Heart left ventricle (tissue), 16 donors: Measurements from ENCODE around the gene UVRAG. TPM values are rescaled to one million over a fixed set of nuclear protein-coding genes. Genes with fewer than 3 reads are reported as not detected.
A peak's percentile ranks its signal among the peaks of the same experiment; 100 is the strongest.

Experiments used
- ATAC-seq, 4 donors: fragments of 200-7000 bp; cut with Tn5 transposase; one replicate each; pipeline ENCODE4 v1.9.1; 2020 to 2022; ENCODE audit warnings: moderate library complexity in 4 of 4, mild to moderate bottlenecking in 3 of 4, moderate number of reproducible peaks in 1 of 4
- DNase-seq, 5 donors: peaks; one replicate each; pipeline ENCODE4 v3.0.0-alpha.2; 2020
- H3K27ac ChIP-seq, 12 donors: fragments of 200-600 bp; sonication (generic) in 4 of 12; one replicate each; pipeline versions ENCODE4 v1.5.0 to v1.8.0; 2016 to 2022; ENCODE audit warnings: mild to moderate bottlenecking in 2 of 12
- H3K27me3 ChIP-seq, 9 donors: fragments of 200-600 bp; sonication (generic) in 2 of 9; one replicate each; pipeline versions ENCODE4 v1.5.1 to v1.8.0; 2016 to 2022; ENCODE audit warnings: mild to moderate bottlenecking in 3 of 9
- H3K36me3 ChIP-seq, 9 donors: fragments of 200-600 bp; sonication (generic) in 2 of 9; one replicate each; pipeline versions ENCODE4 v1.5.0 to v1.8.0; 2018 to 2022; ENCODE audit warnings: mild to moderate bottlenecking in 2 of 9
- H3K4me1 ChIP-seq, 12 donors: fragments of 200-600 bp; sonication (generic) in 4 of 12; one replicate each; pipeline versions ENCODE4 v1.5.0 to v1.8.0; 2016 to 2022; ENCODE audit warnings: mild to moderate bottlenecking in 3 of 12
- H3K4me3 ChIP-seq, 12 donors: fragments of 200-600 bp; sonication (generic) in 4 of 12; one replicate each; pipeline versions ENCODE4 v1.5.0 to v1.8.0; 2017 to 2022; ENCODE audit warnings: mild to moderate bottlenecking in 9 of 12, moderate library complexity in 4 of 12
- H3K9me3 ChIP-seq, 12 donors: fragments of 200-600 bp; sonication (generic) in 4 of 12; one replicate each; pipeline versions ENCODE4 v1.5.0 to v1.8.0; 2016 to 2022; ENCODE audit warnings: mild to moderate bottlenecking in 1 of 12
- CTCF ChIP-seq, 12 donors: fragments of 200-600 bp; sonication (generic) in 4 of 12; IDR thresholded peaks; one replicate each; pipeline versions ENCODE4 v1.5.0 to v1.8.0; 2018 to 2022; ENCODE audit warnings: antibody characterized with exemption in 12 of 12, mild to moderate bottlenecking in 5 of 12
- POLR2A ChIP-seq, 2 donors: fragments of 450-650 bp; IDR thresholded peaks; one replicate each; pipeline ENCODE4 v1.6.1; 2017; ENCODE audit warnings: antibody characterized with exemption in 2 of 2, mild to moderate bottlenecking in 2 of 2, moderate library complexity in 2 of 2
- WGBS, 4 donors: extraction: QIAGEN DNeasy Blood & Tissue Kit in 2 of 4; methylation state at CpG; one replicate each; pipeline versions ENCODE4 v1.1.5 to v1.1.7; 2013 to 2018; 5-methylcytosine and 5-hydroxymethylcytosine counted together
- intact Hi-C, 10 donors: fragments of 100-400 bp; cut with DNase I; formaldehyde crosslinking; loops; one replicate each; pipeline versions ENCODE4 v1.11.1 to v1.14.2; 2022
- polyA plus RNA-seq, 2 donors: library from polyadenylated mRNA; stranded (reverse); fragments of 200-250 nt; gene quantifications; one replicate each; pipeline ENCODE4 v1.2.3, GENCODE V29; 2013
- total RNA-seq, 9 donors: library from RNA; depleted of rRNA in 2 of 9; stranded (reverse); fragments of >200 nt in 2 of 9; fragmentation: NEBNext Ultra II Directional in 3 of 9; extraction: Animal tissue kit (Norgen Biotek cat#: 25700) in 3 of 9; gene quantifications; one replicate each; pipeline versions ENCODE4 v1.1.0 to v1.2.4, GENCODE V29; 2016 to 2023
- donor health status: ischemic (EF 13 %, LVEDD 7.1; RV severe dilation, severe dysfunction).
- donor health status: healthy with polysubstance abuse.
- donor health status: DM: no; HTN: yes; CAD: no.
- donor health status: DM: no; HTN: no; CAD: no.
- donor health status: ischemic (EF 25% LVEDD 6.9; RV normal size, moderate dysfunction).
- donor health status: ischemic (EF 25% LVEDD 5.7; RV mildly dilated, moderate dysfunction).
- donor health status: healthy.
- donor health status: DM: yes; HTN: yes; CAD: no.
- donor health status: ischemic (EF 35%, LVEDD 5.7; RV mildly dilated, moderate dysfunction).
- donor health status: nonischemic (EF 11% LVEDD 7.7; RV severe dilation, severe dysfunction).
- donor health status: DM: yes; HTN: yes; CAD: no.
- donor health status: PGD.
- donor health status: ischemic (EF 29% LVEDD 5.4; RV normal size, mild dysfunction).
- donor health status: nonischemic (EF 23%, LVEDD 6.1; RV moderate dilation, normal function).

Gene UVRAG
- total and polyA plus RNA-seq, 11 donors, result 4.5 to 22.6 (median 15.0) TPM

- WGBS, 4 donors, result 55 to 63% (median 57%) methylated on average over 5 of the region's 5 CpGs
- no peak for ATAC-seq
- H3K4me1 ChIP-seq, result peaks cover 0 to 74% (median 46%) of the 10 kb centered on the region in 12 donors
- no peaks in the 10 kb centered on the region for H3K27me3 ChIP-seq
- H3K27ac ChIP-seq, result peak overlapping the region; percentile 67 to 93 (median 81)
- TF ChIP-seq CTCF (IDR thresholded peaks at IDR 0.05) (no peak), POLR2A (IDR thresholded peaks at IDR 0.05) (no peak)
- no peaks in the 10 kb centered on the region for H3K36me3 ChIP-seq
- intact Hi-C loops, result no loop called here
- peak overlapping the region in 2 of 12 donors; percentile 13 to 14 for H3K4me3 ChIP-seq
- no peak for DNase-seq
- H3K9me3 ChIP-seq, result no peaks in the 10 kb centered on the region
Observed at GRCh38 chr11:75827562-75827961, 12.6 kb downstream of the UVRAG start.

- no peaks in the 10 kb centered on the region for H3K27me3 ChIP-seq
- H3K27ac ChIP-seq, result no peak overlapping the region
- DNase-seq, result no peak
- intact Hi-C loops, result no loop called here
- WGBS, 4 donors, result 70 to 80% (median 73%) methylated on average over 6 of the region's 6 CpGs
- ATAC-seq, result peak in 2 of 4 donors; percentile 60 to 70
- peaks cover 0 to 44% (median 20%) of the 10 kb centered on the region in 12 donors for H3K4me1 ChIP-seq
- no peaks in the 10 kb centered on the region for H3K9me3 ChIP-seq
- TF ChIP-seq CTCF (IDR thresholded peaks at IDR 0.05) (no peak), POLR2A (IDR thresholded peaks at IDR 0.05) (no peak)
- no peaks in the 10 kb centered on the region for H3K36me3 ChIP-seq
- no peak overlapping the region for H3K4me3 ChIP-seq
Observed at GRCh38 chr11:75831915-75832502, 17.0 kb downstream of the UVRAG start.

- ATAC-seq, result no peak
- H3K4me1 ChIP-seq, result peaks cover 0 to 43% (median 7%) of the 10 kb centered on the region in 12 donors
Observed at GRCh38 chr11:75834728-75835127, 19.7 kb downstream of the UVRAG start.

GRCh38 chr11:75836417-75836816 lies 21.4 kb downstream of the UVRAG start:
- Histone ChIP-seq H3K27ac (no peak overlapping the region), H3K27me3 (no peaks in the 10 kb centered on the region), H3K36me3 (peaks cover 0 to 15% (median 4%) of the 10 kb centered on the region in 9 donors), H3K4me3 (no peak overlapping the region), H3K9me3 (no peaks in the 10 kb centered on the region), H3K4me1 (peaks cover 0 to 51% (median 20%) of the 10 kb centered on the region in 12 donors)
- TF ChIP-seq POLR2A (IDR thresholded peaks at IDR 0.05), result no peak
- no peak for TF ChIP-seq CTCF (IDR thresholded peaks at IDR 0.05)
- 77 to 86% (median 83%) methylated on average over 3 of the region's 3 CpGs for WGBS, 4 donors
- ATAC-seq (no peak), DNase-seq (no peak)
- intact Hi-C loops, result no loop called here

More at GRCh38 chr11:75834728-75835127, 19.7 kb downstream of the UVRAG start:
- Histone ChIP-seq H3K27me3 (no peaks in the 10 kb centered on the region), H3K27ac (no peak overlapping the region), H3K9me3 (no peaks in the 10 kb centered on the region), H3K4me3 (no peak overlapping the region), H3K36me3 (peaks cover 0 to 15% (median 4%) of the 10 kb centered on the region in 9 donors)
- intact Hi-C loops, result no loop called here
- no peak for DNase-seq
- WGBS, 4 donors, result 93 to 98% (median 96%) methylated on average over 3 of the region's 3 CpGs
- TF ChIP-seq CTCF (IDR thresholded peaks at IDR 0.05) (no peak), POLR2A (IDR thresholded peaks at IDR 0.05) (no peak)
